GM10248 (cell line): Measurements from ENCODE around the gene JSRP1.

Experiments
- CTCF ChIA-PET: fragments of 300-600 bp; sonication (Branson Sonifier 250); formaldehyde crosslinking; extraction: SDS; loops from one replicate; lab custom pipeline; 2021; ENCODE audit warnings: antibody characterized with exemption; lab: Yijun Ruan, JAX
- POLR2A ChIA-PET: fragments of 350-650 bp; sonication (Branson Sonifier 250); formaldehyde crosslinking; extraction: SDS; loops from one replicate; lab custom pipeline; 2020; ENCODE audit warnings: antibody characterized with exemption; lab: Yijun Ruan, JAX
- DNase-seq: peaks from one replicate; pipeline ENCODE4 v3.0.0; 2012; ENCODE audit errors: extremely low spot score
- CTCF ChIP-seq: IDR thresholded peaks from 2 replicates; pipeline ENCODE4 v1.5.1; 2012; ENCODE audit warnings: mild to moderate bottlenecking, low read depth; ENCODE audit errors: extremely low read depth, missing control alignments, control extremely low read depth

JSRP1 gene

GRCh38 chr19:2288818-2289713, 32.8 kb upstream of the JSRP1 start:
- DNase-seq = no peak
- ChIA-PET CTCF (interaction anchor here (0.8 to 4.3 kb wide), 6 partner anchors 9 to 207 kb away, joined by 3 to 28 read pairs (median 4); no protein-coding TSS in a partner anchor), POLR2A (interaction anchor here (0.6 to 1.6 kb wide), 6 partner anchors 8 to 28 kb away, joined by 3 to 10 read pairs (median 4); no protein-coding TSS in a partner anchor)
- no peak for TF ChIP-seq CTCF

- no peak for DNase-seq
- CTCF ChIA-PET = interaction anchor here (0.8 to 4.3 kb wide), 8 partner anchors 8 to 323 kb away, joined by 3 to 28 read pairs (median 3); partner anchors contain the start of gene PLEKHJ1
- no peak for TF ChIP-seq CTCF
- POLR2A ChIA-PET = interaction anchor here (0.6 to 1.6 kb wide), 6 partner anchors 8 to 188 kb away, joined by 3 to 10 read pairs (median 4); partner anchors contain the start of gene GADD45B
Observed at GRCh38 chr19:2288338-2288817, 32.2 kb upstream of the JSRP1 start.

GRCh38 chr19:2287585-2288337, 31.5 kb upstream of the JSRP1 start:
- ChIA-PET CTCF (interaction anchor here (1.0 to 4.3 kb wide), 5 partner anchors 14 to 324 kb away, joined by 3 to 28 read pairs (median 3); partner anchors contain the start of gene PLEKHJ1), POLR2A (interaction anchor here (0.9 to 1.2 kb wide), 4 partner anchors 9 to 189 kb away, joined by 3 to 5 read pairs (median 4); partner anchors contain the start of gene GADD45B)
- no peak for DNase-seq
- no peak for TF ChIP-seq CTCF

- POLR2A ChIA-PET = interaction anchor here (1.1 to 1.2 kb wide), 3 partner anchors 7 to 189 kb away, joined by 4 to 5 read pairs (median 4); partner anchors contain the start of gene GADD45B
Observed at GRCh38 chr19:2286402-2287140, 30.4 kb upstream of the JSRP1 start.

More at GRCh38 chr19:2286402-2287140, 30.4 kb upstream of the JSRP1 start:
- no peak for TF ChIP-seq CTCF
- CTCF ChIA-PET = interaction anchor here (1.0 to 4.3 kb wide), 5 partner anchors 13 to 325 kb away, joined by 3 to 28 read pairs (median 3); no protein-coding TSS in a partner anchor
- DNase-seq = no peak
